GM12878 (cell line): ENCODE measurements around the gene SLC2A5. TPM values are rescaled to one million over a fixed set of nuclear protein-coding genes. Genes with fewer than 3 reads are reported as not detected.
A peak's percentile ranks its signal among the peaks of the same experiment; 100 is the strongest.

Experiments used
- BCL11A ChIP-seq: IDR thresholded peaks from 2 replicates; pipeline ENCODE4 v1.6.1; 2011; ENCODE audit warnings: low read depth, low read length
- CHD2 ChIP-seq: IDR thresholded peaks from 2 replicates; pipeline ENCODE4 v1.6.1; 2011; ENCODE audit warnings: low read depth, low read length, improper control_type of control experiment, borderline replicate concordance
- E2F8 ChIP-seq: fragments of 450-650 bp; IDR thresholded peaks from 2 replicates; pipeline ENCODE4 v1.6.1; 2018; ENCODE audit warnings: mild to moderate bottlenecking, low read depth, moderate library complexity; ENCODE audit not compliant: partially characterized antibody
- FOXK2 ChIP-seq: fragments of 450-650 bp; IDR thresholded peaks from 2 replicates; pipeline ENCODE4 v1.6.1; 2017; ENCODE audit warnings: mild to moderate bottlenecking, moderate library complexity
- GATAD2B ChIP-seq: fragments of 450-650 bp; conservative IDR thresholded peaks from 2 replicates; pipeline ENCODE4 v1.6.1; 2017; ENCODE audit warnings: low read depth, mild to moderate bottlenecking, moderate library complexity
- JUNB ChIP-seq: IDR thresholded peaks from 2 replicates; pipeline ENCODE4 v1.6.1; 2016; ENCODE audit warnings: antibody characterized with exemption, mild to moderate bottlenecking
- LARP7 ChIP-seq: fragments of 450-650 bp; IDR thresholded peaks from 2 replicates; pipeline ENCODE4 v1.6.1; 2017; ENCODE audit warnings: mild to moderate bottlenecking
- NBN ChIP-seq: fragments of 450-650 bp; IDR thresholded peaks from 2 replicates; pipeline ENCODE4 v1.6.1; 2016
- NFYA ChIP-seq: IDR thresholded peaks from 2 replicates; pipeline ENCODE4 v1.6.1; 2011; ENCODE audit warnings: low read depth, mild to moderate bottlenecking, low read length, improper control_type of control experiment, borderline replicate concordance
- NR2C1 ChIP-seq: fragments of 450-650 bp; IDR thresholded peaks from 2 replicates; pipeline ENCODE4 v1.6.1; 2017; ENCODE audit warnings: antibody characterized with exemption, mild to moderate bottlenecking, moderate library complexity
- NRF1 ChIP-seq: conservative IDR thresholded peaks from 2 replicates; pipeline ENCODE4 v1.6.1; 2011; ENCODE audit warnings: mild to moderate bottlenecking, low read depth, low read length, improper control_type of control experiment
- POLR2A ChIP-seq: IDR thresholded peaks from 2 replicates; pipeline ENCODE4 v1.6.1; 2011; ENCODE audit warnings: low read depth, mild to moderate bottlenecking, low read length
- SMC3 ChIP-seq: IDR thresholded peaks from 2 replicates; pipeline ENCODE4 v1.6.1; 2011; ENCODE audit warnings: low read length, improper control_type of control experiment, borderline replicate concordance
- SUZ12 ChIP-seq: fragments of 200-600 bp; sonication (generic); IDR thresholded peaks from one replicate; pipeline ENCODE4 v1.6.1; 2018; ENCODE audit warnings: antibody characterized with exemption, mild to moderate bottlenecking; ENCODE audit not compliant: unreplicated experiment
- TBL1XR1 ChIP-seq: IDR thresholded peaks from 2 replicates; pipeline ENCODE4 v1.6.1; 2012; ENCODE audit warnings: low read depth, low read length, improper control_type of control experiment
- ZBTB11 ChIP-seq: fragments of 450-650 bp; formaldehyde crosslinking; IDR thresholded peaks from 2 replicates; pipeline ENCODE4 v1.5.0; 2022; ENCODE audit warnings: mild to moderate bottlenecking, missing genetic modification characterization
- polyA plus RNA-seq, 11 experiments: library from polyadenylated mRNA; depleted of rRNA in 4 of 11; unstranded in 6 of 11; stranded (reverse) in 5 of 11; fragments of >200 nt; fragmentation: Nextera tagmentation in 4 of 11; fragmentation: Illumina TruSeq in 1 of 11; extraction: Ambion mirVana in 4 of 11; extraction: Trizol in 1 of 11; gene quantifications; 1 replicate in 1 of 11; 2 replicates in 10 of 11; pipeline versions ENCODE4 v1.2.1 to v1.2.3, GENCODE V29; 2011 to 2016; ENCODE audit warnings: inconsistent platforms in 2 of 11, missing spikeins in 2 of 11, low read depth in 1 of 11
- total RNA-seq, 4 experiments: library from RNA; depleted of rRNA in 3 of 4; stranded (reverse); fragments of >200 nt in 3 of 4; fragmentation: Illumina TruSeq in 1 of 4; extraction: Trizol in 1 of 4; gene quantifications; 2 replicates each; pipeline versions ENCODE4 v1.2.1 to v1.2.3, GENCODE V29; 2013 to 2021
- TF ChIP-seq, protein P1 (sequence below), 3 experiments: IDR thresholded peaks in 2 of 3; conservative IDR thresholded peaks in 1 of 3; 2 replicates each; pipeline ENCODE4 v1.5.1; 2011; ENCODE audit warnings: low read depth in 3 of 3, low read length in 3 of 3, mild to moderate bottlenecking in 3 of 3, control low read depth in 2 of 3, moderate library complexity in 2 of 3, inconsistent platforms in 1 of 3, mixed read lengths in 1 of 3; ENCODE audit not compliant: control insufficient read depth in 2 of 3, insufficient read depth in 1 of 3; ENCODE audit errors: extremely low read depth in 1 of 3
- TF ChIP-seq, protein P2 (sequence below): IDR thresholded peaks from 2 replicates; pipeline ENCODE4 v1.6.1; 2012; ENCODE audit warnings: improper control_type of control experiment, low read depth, low read length; ENCODE audit not compliant: insufficient replicate concordance

The SLC2A5 gene
- total and polyA plus RNA-seq, 10 of the 15 experiments (the other 5 are each of a cell fraction or from before 2014, with no cell fraction given) = 4.5 to 76.6 (median 23.9) TPM

- no peak for TF ChIP-seq FOXK2
- no peak for TF ChIP-seq BCL11A
- TF ChIP-seq NFYA = no peak
- TF ChIP-seq, protein P1, sequence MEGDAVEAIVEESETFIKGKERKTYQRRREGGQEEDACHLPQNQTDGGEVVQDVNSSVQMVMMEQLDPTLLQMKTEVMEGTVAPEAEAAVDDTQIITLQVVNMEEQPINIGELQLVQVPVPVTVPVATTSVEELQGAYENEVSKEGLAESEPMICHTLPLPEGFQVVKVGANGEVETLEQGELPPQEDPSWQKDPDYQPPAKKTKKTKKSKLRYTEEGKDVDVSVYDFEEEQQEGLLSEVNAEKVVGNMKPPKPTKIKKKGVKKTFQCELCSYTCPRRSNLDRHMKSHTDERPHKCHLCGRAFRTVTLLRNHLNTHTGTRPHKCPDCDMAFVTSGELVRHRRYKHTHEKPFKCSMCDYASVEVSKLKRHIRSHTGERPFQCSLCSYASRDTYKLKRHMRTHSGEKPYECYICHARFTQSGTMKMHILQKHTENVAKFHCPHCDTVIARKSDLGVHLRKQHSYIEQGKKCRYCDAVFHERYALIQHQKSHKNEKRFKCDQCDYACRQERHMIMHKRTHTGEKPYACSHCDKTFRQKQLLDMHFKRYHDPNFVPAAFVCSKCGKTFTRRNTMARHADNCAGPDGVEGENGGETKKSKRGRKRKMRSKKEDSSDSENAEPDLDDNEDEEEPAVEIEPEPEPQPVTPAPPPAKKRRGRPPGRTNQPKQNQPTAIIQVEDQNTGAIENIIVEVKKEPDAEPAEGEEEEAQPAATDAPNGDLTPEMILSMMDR (IDR thresholded peaks at IDR 0.05 in 2 of 3, conservative IDR thresholded peaks at IDR 0.05 in 1 of 3; ENCODE audit: control insufficient read depth in 2 of 3, extremely low read depth in 1 of 3, insufficient read depth in 1 of 3, low read depth in 3 of 3, low read length in 3 of 3) = no peak
- no peak for TF ChIP-seq NR2C1
- TF ChIP-seq SMC3 = no peak
- no peak for TF ChIP-seq POLR2A
- TF ChIP-seq LARP7 = no peak
- no peak for TF ChIP-seq SUZ12
- no peak for TF ChIP-seq NRF1
- no peak for TF ChIP-seq JUNB
- no peak for TF ChIP-seq E2F8
- TF ChIP-seq CHD2 = 0 out of 2 replicates have a peak, but pooled peaks have one; percentile 46
- TF ChIP-seq GATAD2B = peak; percentile 67; the same call in 1 of the 2 replicates
- TF ChIP-seq, protein P2, sequence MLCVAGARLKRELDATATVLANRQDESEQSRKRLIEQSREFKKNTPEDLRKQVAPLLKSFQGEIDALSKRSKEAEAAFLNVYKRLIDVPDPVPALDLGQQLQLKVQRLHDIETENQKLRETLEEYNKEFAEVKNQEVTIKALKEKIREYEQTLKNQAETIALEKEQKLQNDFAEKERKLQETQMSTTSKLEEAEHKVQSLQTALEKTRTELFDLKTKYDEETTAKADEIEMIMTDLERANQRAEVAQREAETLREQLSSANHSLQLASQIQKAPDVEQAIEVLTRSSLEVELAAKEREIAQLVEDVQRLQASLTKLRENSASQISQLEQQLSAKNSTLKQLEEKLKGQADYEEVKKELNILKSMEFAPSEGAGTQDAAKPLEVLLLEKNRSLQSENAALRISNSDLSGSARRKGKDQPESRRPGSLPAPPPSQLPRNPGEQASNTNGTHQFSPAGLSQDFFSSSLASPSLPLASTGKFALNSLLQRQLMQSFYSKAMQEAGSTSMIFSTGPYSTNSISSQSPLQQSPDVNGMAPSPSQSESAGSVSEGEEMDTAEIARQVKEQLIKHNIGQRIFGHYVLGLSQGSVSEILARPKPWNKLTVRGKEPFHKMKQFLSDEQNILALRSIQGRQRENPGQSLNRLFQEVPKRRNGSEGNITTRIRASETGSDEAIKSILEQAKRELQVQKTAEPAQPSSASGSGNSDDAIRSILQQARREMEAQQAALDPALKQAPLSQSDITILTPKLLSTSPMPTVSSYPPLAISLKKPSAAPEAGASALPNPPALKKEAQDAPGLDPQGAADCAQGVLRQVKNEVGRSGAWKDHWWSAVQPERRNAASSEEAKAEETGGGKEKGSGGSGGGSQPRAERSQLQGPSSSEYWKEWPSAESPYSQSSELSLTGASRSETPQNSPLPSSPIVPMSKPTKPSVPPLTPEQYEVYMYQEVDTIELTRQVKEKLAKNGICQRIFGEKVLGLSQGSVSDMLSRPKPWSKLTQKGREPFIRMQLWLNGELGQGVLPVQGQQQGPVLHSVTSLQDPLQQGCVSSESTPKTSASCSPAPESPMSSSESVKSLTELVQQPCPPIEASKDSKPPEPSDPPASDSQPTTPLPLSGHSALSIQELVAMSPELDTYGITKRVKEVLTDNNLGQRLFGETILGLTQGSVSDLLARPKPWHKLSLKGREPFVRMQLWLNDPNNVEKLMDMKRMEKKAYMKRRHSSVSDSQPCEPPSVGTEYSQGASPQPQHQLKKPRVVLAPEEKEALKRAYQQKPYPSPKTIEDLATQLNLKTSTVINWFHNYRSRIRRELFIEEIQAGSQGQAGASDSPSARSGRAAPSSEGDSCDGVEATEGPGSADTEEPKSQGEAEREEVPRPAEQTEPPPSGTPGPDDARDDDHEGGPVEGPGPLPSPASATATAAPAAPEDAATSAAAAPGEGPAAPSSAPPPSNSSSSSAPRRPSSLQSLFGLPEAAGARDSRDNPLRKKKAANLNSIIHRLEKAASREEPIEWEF = peak; percentile 27
- TF ChIP-seq NBN = peak; percentile 22; the same call in 1 of the 2 replicates
- TF ChIP-seq TBL1XR1 = 0 out of 2 replicates have a peak, but pooled peaks have one; percentile 20
- TF ChIP-seq ZBTB11 (CRISPR knock-in tag) = no peak
These were observed 58.6 kb downstream of the SLC2A5 start (continued) for GRCh38 chr1:9010781-9011323.
